Uterus (tissue), 4 donors: ENCODE measurements around the gene PHF24. TPM values are rescaled to one million over a fixed set of nuclear protein-coding genes. Genes with fewer than 3 reads are reported as not detected.

ENCODE experiments used
- DNase-seq, 2 donors: peaks; one replicate each; pipeline ENCODE4 v3.0.0-alpha.2; 2019 to 2020
- H3K27ac ChIP-seq, 2 donors: fragments of 200-600 bp; sonication (generic); 1 replicate in 1 of 2; 2 replicates in 1 of 2; pipeline ENCODE4 v1.5.1; 2016 to 2018
- H3K27me3 ChIP-seq, 2 donors: fragments of 200-600 bp; sonication (generic); one replicate each; pipeline ENCODE4 v1.5.1; 2018 to 2019; ENCODE audit warnings: control low read depth in 1 of 2
- H3K36me3 ChIP-seq, 2 donors: fragments of 200-600 bp; sonication (generic); one replicate each; pipeline ENCODE4 v1.5.1; 2019; ENCODE audit warnings: control low read depth in 1 of 2
- H3K4me1 ChIP-seq, 2 donors: fragments of 200-600 bp; sonication (generic); one replicate each; pipeline ENCODE4 v1.5.1; 2018 to 2019; ENCODE audit warnings: control low read depth in 1 of 2
- H3K4me3 ChIP-seq, 2 donors: fragments of 200-600 bp; sonication (generic); 1 replicate in 1 of 2; 2 replicates in 1 of 2; pipeline ENCODE4 v1.5.1; 2018 to 2019; ENCODE audit warnings: mild to moderate bottlenecking in 1 of 2
- H3K9me3 ChIP-seq, 2 donors: fragments of 200-600 bp; sonication (generic); one replicate each; pipeline ENCODE4 v1.5.1; 2019; ENCODE audit warnings: control low read depth in 1 of 2
- CTCF ChIP-seq, 4 experiments: fragments of 200-600 bp in 2 of 4; fragments of 450-650 bp in 2 of 4; sonication (generic) in 2 of 4; IDR thresholded peaks; one replicate each; pipeline ENCODE4 v1.5.1; 2016 to 2019; ENCODE audit warnings: antibody characterized with exemption in 4 of 4, mild to moderate bottlenecking in 2 of 4, moderate library complexity in 1 of 4
- POLR2A ChIP-seq, 2 donors: fragments of 450-650 bp; IDR thresholded peaks; one replicate each; pipeline ENCODE4 v1.6.1; 2016; ENCODE audit warnings: antibody characterized with exemption in 2 of 2, mild to moderate bottlenecking in 1 of 2, moderate library complexity in 1 of 2
- intact Hi-C: fragments of 100-400 bp; cut with DNase I; formaldehyde crosslinking; loops from one replicate; pipeline ENCODE4 v1.15.1; 2023; ENCODE audit warnings: low total_unique reads
- total RNA-seq, 4 donors: library from RNA; depleted of rRNA in 3 of 4; stranded (reverse); fragments of >200 nt in 3 of 4; gene quantifications; one replicate each; pipeline versions ENCODE4 v1.1.0 to v1.2.4, GENCODE V29; 2014 to 2023
- donor health status: DM: yes; HTN: yes; CAD: no.

PHF24 gene
- total RNA-seq, 4 donors from 2014 or later = under 0.01 to 1.5 (median 0.81) TPM

- H3K4me1 ChIP-seq = peaks cover 6 to 24% of the 10 kb centered on the region in 2 donors
- no peaks in the 10 kb centered on the region for H3K9me3 ChIP-seq
- no peaks in the 10 kb centered on the region for H3K27me3 ChIP-seq
- TF ChIP-seq CTCF (IDR thresholded peaks at IDR 0.05) (peak; percentile 45 to 62 (median 52)), POLR2A (IDR thresholded peaks at IDR 0.05) (no peak)
- peak overlapping the region; percentile 90 to 100 for H3K27ac ChIP-seq
- intact Hi-C loops = no loop called here
- DNase-seq = peak; percentile 50 to 60
- no peaks in the 10 kb centered on the region for H3K36me3 ChIP-seq
- H3K4me3 ChIP-seq = no peak overlapping the region
Observed at GRCh38 chr9:34994260-34994899, 36.3 kb downstream of the PHF24 start.

- peak overlapping the region; percentile 90 to 100 for H3K27ac ChIP-seq
- TF ChIP-seq CTCF (IDR thresholded peaks at IDR 0.05) (no peak), POLR2A (IDR thresholded peaks at IDR 0.05) (no peak)
- H3K36me3 ChIP-seq = no peaks in the 10 kb centered on the region
- no peaks in the 10 kb centered on the region for H3K27me3 ChIP-seq
- H3K4me3 ChIP-seq = no peak overlapping the region
- intact Hi-C loops = no loop called here
- no peak for DNase-seq
- H3K4me1 ChIP-seq = peaks cover 6 to 24% of the 10 kb centered on the region in 2 donors
- no peaks in the 10 kb centered on the region for H3K9me3 ChIP-seq
Observed at GRCh38 chr9:34994900-34995669, 37.0 kb downstream of the PHF24 start.

GRCh38 chr9:34995670-34996060 lies 37.6 kb downstream of the PHF24 start:
- TF ChIP-seq CTCF (IDR thresholded peaks at IDR 0.05) (no peak), POLR2A (IDR thresholded peaks at IDR 0.05) (no peak)
- Histone ChIP-seq H3K27me3 (no peaks in the 10 kb centered on the region), H3K9me3 (no peaks in the 10 kb centered on the region), H3K4me3 (no peak overlapping the region), H3K4me1 (peaks cover 6 to 24% of the 10 kb centered on the region in 2 donors), H3K27ac (peak overlapping the region; percentile 90 to 100), H3K36me3 (no peaks in the 10 kb centered on the region)
- no peak for DNase-seq
- intact Hi-C loops = no loop called here

GRCh38 chr9:34996181-34996904 lies 38.3 kb downstream of the PHF24 start:
- no peak for DNase-seq
- Histone ChIP-seq H3K36me3 (no peaks in the 10 kb centered on the region), H3K4me1 (peaks cover 6 to 20% of the 10 kb centered on the region in 2 donors), H3K27ac (peak overlapping the region in 1 of 2 donors; percentile 100), H3K9me3 (no peaks in the 10 kb centered on the region), H3K27me3 (no peaks in the 10 kb centered on the region), H3K4me3 (no peak overlapping the region)
- TF ChIP-seq POLR2A (IDR thresholded peaks at IDR 0.05) (no peak), CTCF (IDR thresholded peaks at IDR 0.05) (no peak)
- intact Hi-C loops = no loop called here

- no peak for DNase-seq
- intact Hi-C loops = no loop called here
- Histone ChIP-seq H3K4me3 (no peak overlapping the region), H3K4me1 (peaks cover 3 to 15% of the 10 kb centered on the region in 2 donors), H3K9me3 (no peaks in the 10 kb centered on the region), H3K36me3 (no peaks in the 10 kb centered on the region), H3K27me3 (no peaks in the 10 kb centered on the region), H3K27ac (no peak overlapping the region)
- TF ChIP-seq CTCF (IDR thresholded peaks at IDR 0.05) = no peak
Observed at GRCh38 chr9:34996905-34997279, 38.8 kb downstream of the PHF24 start.
